ENCODE data around the gene RPH3AL. TPM values are rescaled to one million over a fixed set of nuclear protein-coding genes. Genes with fewer than 3 reads are reported as not detected.

Gene RPH3AL
- total RNA-seq, 1 donor: 2.9 TPM

GRCh38 chr17:194828-195602 lies 157.6 kb downstream of the RPH3AL start:
- Histone ChIP-seq H3K27me3 (ENCODE audit: insufficient read depth, low read length) (peaks cover 17% of the 10 kb centered on the region), H3K4me2 (ENCODE audit: insufficient read depth, low read length) (no peak overlapping the region), H3K4me1 (ENCODE audit: insufficient read depth, low read length) (no peaks in the 10 kb centered on the region), H3K27ac (ENCODE audit: low read depth, low read length) (no peak overlapping the region), H3K79me2 (ENCODE audit: insufficient read depth, low read length) (no peaks in the 10 kb centered on the region), H3K9me3 (ENCODE audit: low read depth, low read length) (no peaks in the 10 kb centered on the region), H4K20me1 (ENCODE audit: insufficient read depth, low read length) (no peaks in the 10 kb centered on the region), H3K36me3 (ENCODE audit: insufficient read depth, low read length) (no peaks in the 10 kb centered on the region), H3K4me3 (ENCODE audit: insufficient read depth, low read length) (no peak overlapping the region), H2AFZ (ENCODE audit: low read length) (no peak overlapping the region)
- no peak for TF ChIP-seq CTCF (IDR thresholded peaks at IDR 0.05; ENCODE audit: extremely low read depth, low read depth, low read length)
- DNase-seq (ENCODE audit: insufficient read length, low spot score, missing footprints): peak; percentile 38

- TF ChIP-seq CTCF (IDR thresholded peaks at IDR 0.05; ENCODE audit: extremely low read depth, low read depth, low read length): no peak
- no peaks in the 10 kb centered on the region for H3K36me3 ChIP-seq (ENCODE audit: insufficient read depth, low read length)
- no peak overlapping the region for H3K4me3 ChIP-seq (ENCODE audit: insufficient read depth, low read length)
Observed at GRCh38 chr17:193841-194806, 158.5 kb downstream of the RPH3AL start.

GRCh38 chr17:193426-193810 lies 159.2 kb downstream of the RPH3AL start:
- Histone ChIP-seq H2AFZ (ENCODE audit: low read length) (no peak overlapping the region), H3K36me3 (ENCODE audit: insufficient read depth, low read length) (no peaks in the 10 kb centered on the region)

More at GRCh38 chr17:193841-194806, 158.5 kb downstream of the RPH3AL start:
- Histone ChIP-seq H3K79me2 (ENCODE audit: insufficient read depth, low read length) (no peaks in the 10 kb centered on the region), H3K27ac (ENCODE audit: low read depth, low read length) (no peak overlapping the region), H3K9me3 (ENCODE audit: low read depth, low read length) (no peaks in the 10 kb centered on the region), H2AFZ (ENCODE audit: low read length) (no peak overlapping the region), H4K20me1 (ENCODE audit: insufficient read depth, low read length) (no peaks in the 10 kb centered on the region), H3K4me1 (ENCODE audit: insufficient read depth, low read length) (no peaks in the 10 kb centered on the region), H3K4me2 (ENCODE audit: insufficient read depth, low read length) (no peak overlapping the region), H3K27me3 (ENCODE audit: insufficient read depth, low read length) (peaks cover 9% of the 10 kb centered on the region)
- peak; percentile 83 for DNase-seq (ENCODE audit: insufficient read length, low spot score, missing footprints)

More at GRCh38 chr17:193426-193810, 159.2 kb downstream of the RPH3AL start:
- no peaks in the 10 kb centered on the region for H3K79me2 ChIP-seq (ENCODE audit: insufficient read depth, low read length)
- H3K4me1 ChIP-seq (ENCODE audit: insufficient read depth, low read length): no peaks in the 10 kb centered on the region
- no peak overlapping the region for H3K4me3 ChIP-seq (ENCODE audit: insufficient read depth, low read length)
- TF ChIP-seq CTCF (IDR thresholded peaks at IDR 0.05; ENCODE audit: extremely low read depth, low read depth, low read length): no peak
- peaks cover 8% of the 10 kb centered on the region for H3K27me3 ChIP-seq (ENCODE audit: insufficient read depth, low read length)
- H3K27ac ChIP-seq (ENCODE audit: low read depth, low read length): no peak overlapping the region
- no peaks in the 10 kb centered on the region for H3K9me3 ChIP-seq (ENCODE audit: low read depth, low read length)
- no peaks in the 10 kb centered on the region for H4K20me1 ChIP-seq (ENCODE audit: insufficient read depth, low read length)
- no peak overlapping the region for H3K4me2 ChIP-seq (ENCODE audit: insufficient read depth, low read length)
- no peak for DNase-seq (ENCODE audit: insufficient read length, low spot score, missing footprints)

Measured in osteoblast (primary cell).